ENCODE data around the gene PRKCQ.

The PRKCQ gene

DNA sequence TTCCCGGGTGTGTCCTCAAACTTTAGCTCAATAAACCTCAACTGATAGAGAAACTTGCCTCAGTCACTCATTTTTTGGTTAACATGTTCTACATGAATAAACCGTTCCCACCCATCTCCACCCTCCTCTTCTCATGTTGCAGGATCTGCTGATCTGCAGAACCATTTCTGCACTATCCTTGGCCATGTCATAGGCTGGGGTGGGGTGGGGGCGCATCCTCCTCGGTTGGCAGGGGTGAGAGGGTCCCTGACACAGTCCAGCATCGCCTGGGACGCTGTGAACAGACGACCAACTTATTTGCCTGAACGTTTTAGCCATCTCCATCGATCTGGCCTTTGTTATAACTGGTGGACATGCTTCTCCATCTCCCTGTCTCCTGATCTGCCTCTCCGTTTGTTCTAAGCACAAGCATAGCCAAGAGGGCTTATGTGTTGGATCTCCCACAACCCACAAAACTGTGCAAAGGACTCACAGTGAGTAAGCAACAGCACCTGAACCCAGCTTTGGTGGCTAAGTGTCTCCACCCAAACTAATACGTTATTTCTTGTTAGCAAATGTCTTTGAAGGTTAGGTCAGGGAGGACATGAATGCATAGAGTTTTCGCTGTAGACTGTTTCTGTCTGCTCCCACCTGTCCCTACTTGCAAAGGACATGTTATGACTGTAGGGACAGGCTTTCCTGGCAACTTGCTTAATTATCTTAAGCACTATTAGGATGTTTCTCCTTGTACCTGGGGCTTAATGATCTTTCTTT, 51.7 kb downstream of the PRKCQ start:
- H3K36me3 ChIP-seq (ENCODE audit: control insufficient read depth, insufficient read depth, low read length) = no peaks in the 10 kb centered on the region
- 88 to 95% methylated on average over 10 to 12 of the region's 12 CpGs for WGBS, 2 experiments (ENCODE audit: insufficient coverage in 2 of 2)
- no peak overlapping the region for H3K27ac ChIP-seq (ENCODE audit: low read depth, low read length, severe bottlenecking)
- H3K9me3 ChIP-seq (ENCODE audit: control insufficient read depth, low read length) = no peaks in the 10 kb centered on the region
- H3K4me1 ChIP-seq (ENCODE audit: control insufficient read depth, insufficient read depth, low read length, poor library complexity, severe bottlenecking) = no peaks in the 10 kb centered on the region
- no peak overlapping the region for H3K4me3 ChIP-seq (ENCODE audit: extremely low read depth, insufficient read depth, low read length, poor library complexity, severe bottlenecking)

DNA sequence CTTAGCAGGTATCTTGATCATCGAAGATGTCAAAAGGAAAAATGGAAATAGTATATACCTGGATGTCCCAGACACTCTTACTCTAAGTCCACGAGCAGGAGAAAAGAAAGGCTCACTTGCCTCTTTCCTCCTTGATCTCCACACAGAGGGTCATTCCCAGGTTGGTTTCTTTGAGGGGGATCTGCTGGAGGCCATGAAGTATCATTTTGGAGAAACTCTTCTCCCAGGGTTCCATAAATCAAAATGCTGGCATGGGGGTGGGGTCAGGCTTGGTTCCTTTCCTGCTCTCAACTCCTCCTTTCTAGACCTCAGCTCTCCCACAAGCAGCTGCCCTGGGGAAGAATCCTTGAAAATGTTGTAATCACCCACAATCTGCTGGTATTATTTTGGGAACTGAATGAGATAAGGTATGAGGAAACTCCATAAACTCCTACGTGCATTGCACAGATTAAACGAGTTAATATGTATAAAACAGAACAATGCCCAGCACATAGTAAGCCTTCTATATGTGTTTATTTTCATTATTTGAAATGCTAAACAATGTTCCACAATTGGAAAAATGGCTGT, 54.4 kb downstream of the PRKCQ start:
- Histone ChIP-seq H3K9me3 (ENCODE audit: control insufficient read depth, low read length) (no peaks in the 10 kb centered on the region), H3K4me3 (ENCODE audit: extremely low read depth, insufficient read depth, low read length, poor library complexity, severe bottlenecking) (no peak overlapping the region), H3K27ac (ENCODE audit: low read depth, low read length, severe bottlenecking) (no peak overlapping the region), H3K4me1 (ENCODE audit: control insufficient read depth, insufficient read depth, low read length, poor library complexity, severe bottlenecking) (peaks cover 5% of the 10 kb centered on the region), H3K36me3 (ENCODE audit: control insufficient read depth, insufficient read depth, low read length) (no peaks in the 10 kb centered on the region)
- 92% methylated on average over 2 of the region's 4 CpGs; no CpG with 5 or more reads in 1 of the 2 experiments for WGBS, 2 experiments (ENCODE audit: insufficient coverage in 2 of 2)

DNA sequence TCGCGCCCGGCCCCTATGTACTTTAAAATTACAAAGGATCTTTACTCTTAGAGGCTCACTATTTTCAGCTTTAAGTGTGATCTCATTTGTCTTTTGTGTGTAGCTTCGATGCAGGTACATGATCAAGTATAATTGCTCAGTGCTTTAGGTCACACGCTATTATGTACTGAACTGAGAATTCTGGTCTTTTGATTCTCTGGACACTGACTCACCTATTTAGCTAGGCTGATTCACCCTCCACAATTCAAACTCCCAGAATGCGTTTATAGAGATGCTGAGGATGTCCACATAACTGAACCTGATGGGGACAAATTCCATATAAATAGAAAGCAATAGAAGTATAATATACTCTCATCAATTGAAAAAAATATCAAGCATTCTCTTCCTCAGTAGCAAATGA, 57.8 kb downstream of the PRKCQ start:
- Histone ChIP-seq H3K9me3 (ENCODE audit: control insufficient read depth, low read length) (no peaks in the 10 kb centered on the region), H3K4me1 (ENCODE audit: control insufficient read depth, insufficient read depth, low read length, poor library complexity, severe bottlenecking) (peaks cover 5% of the 10 kb centered on the region), H3K4me3 (ENCODE audit: extremely low read depth, insufficient read depth, low read length, poor library complexity, severe bottlenecking) (no peak overlapping the region), H3K36me3 (ENCODE audit: control insufficient read depth, insufficient read depth, low read length) (no peaks in the 10 kb centered on the region), H3K27ac (ENCODE audit: low read depth, low read length, severe bottlenecking) (no peak overlapping the region)
- WGBS, 2 experiments (ENCODE audit: insufficient coverage in 2 of 2) = 90% methylated on average over 4 of the region's 6 CpGs; no CpG with 5 or more reads in 1 of the 2 experiments

DNA sequence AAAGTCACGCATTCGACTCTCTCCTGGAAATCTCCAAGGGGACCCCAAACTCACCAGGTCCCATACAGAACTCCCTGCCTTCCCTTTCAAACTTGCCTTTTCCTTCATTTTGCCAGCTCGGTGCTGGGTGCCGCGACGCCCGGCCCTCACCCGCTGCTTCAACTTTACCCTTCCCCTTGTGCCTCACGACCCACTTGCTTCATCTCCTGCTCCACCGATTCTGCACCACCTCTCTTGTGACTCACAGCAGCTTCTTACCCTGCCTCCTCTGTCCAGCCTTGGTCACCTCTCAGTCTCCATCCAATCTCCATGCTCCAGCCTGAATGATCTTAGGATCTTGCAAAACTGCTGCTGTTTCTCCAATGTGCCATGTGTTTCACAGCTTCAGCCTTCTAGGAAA, 59.9 kb downstream of the PRKCQ start:
- H3K36me3 ChIP-seq (ENCODE audit: control insufficient read depth, insufficient read depth, low read length) = no peaks in the 10 kb centered on the region
- H3K27ac ChIP-seq (ENCODE audit: low read depth, low read length, severe bottlenecking) = no peak overlapping the region
- H3K4me3 ChIP-seq (ENCODE audit: extremely low read depth, insufficient read depth, low read length, poor library complexity, severe bottlenecking) = no peak overlapping the region
- WGBS, 2 experiments (ENCODE audit: insufficient coverage in 2 of 2) = 95 to 96% methylated on average over 9 to 10 of the region's 10 CpGs
- H3K9me3 ChIP-seq (ENCODE audit: control insufficient read depth, low read length) = no peaks in the 10 kb centered on the region
- peaks cover 5% of the 10 kb centered on the region for H3K4me1 ChIP-seq (ENCODE audit: control insufficient read depth, insufficient read depth, low read length, poor library complexity, severe bottlenecking)

DNA sequence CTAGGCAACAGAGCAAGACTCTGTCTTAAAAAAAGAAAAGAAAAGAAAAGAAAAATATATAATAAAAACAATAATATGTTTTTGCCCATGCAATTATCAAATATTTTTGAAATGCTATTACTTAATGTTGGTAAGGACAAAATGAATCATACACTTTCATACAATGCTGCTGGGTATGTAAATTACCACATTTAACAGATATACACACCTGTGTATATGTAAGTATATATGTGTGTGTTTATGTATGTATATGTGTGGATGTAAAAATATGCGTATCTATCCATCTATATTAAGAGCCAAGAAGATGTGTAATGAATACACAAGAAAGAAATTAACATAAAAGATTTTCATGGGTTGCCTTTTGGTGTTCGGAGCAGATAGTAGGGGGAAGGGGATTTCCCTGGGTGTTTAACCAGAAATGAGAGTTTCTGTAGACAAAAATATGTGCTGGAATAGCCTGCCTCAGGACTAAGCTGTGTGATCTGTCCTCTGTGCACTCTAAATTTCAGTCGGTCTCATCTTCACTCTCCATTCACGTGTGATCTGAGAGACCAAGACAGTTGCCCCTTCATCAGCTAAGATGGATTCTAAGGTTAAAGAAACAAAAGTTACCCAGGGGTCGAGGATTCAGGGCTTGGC, 61.2 kb downstream of the PRKCQ start:
- Histone ChIP-seq H3K9me3 (ENCODE audit: control insufficient read depth, low read length) (no peaks in the 10 kb centered on the region), H3K4me3 (ENCODE audit: extremely low read depth, insufficient read depth, low read length, poor library complexity, severe bottlenecking) (no peak overlapping the region), H3K4me1 (ENCODE audit: control insufficient read depth, insufficient read depth, low read length, poor library complexity, severe bottlenecking) (peaks cover 5% of the 10 kb centered on the region), H3K27ac (ENCODE audit: low read depth, low read length, severe bottlenecking) (no peak overlapping the region), H3K36me3 (ENCODE audit: control insufficient read depth, insufficient read depth, low read length) (no peaks in the 10 kb centered on the region)
- WGBS, 2 experiments (ENCODE audit: insufficient coverage in 2 of 2) = 82 to 93% methylated on average over 3 of the region's 5 CpGs

DNA sequence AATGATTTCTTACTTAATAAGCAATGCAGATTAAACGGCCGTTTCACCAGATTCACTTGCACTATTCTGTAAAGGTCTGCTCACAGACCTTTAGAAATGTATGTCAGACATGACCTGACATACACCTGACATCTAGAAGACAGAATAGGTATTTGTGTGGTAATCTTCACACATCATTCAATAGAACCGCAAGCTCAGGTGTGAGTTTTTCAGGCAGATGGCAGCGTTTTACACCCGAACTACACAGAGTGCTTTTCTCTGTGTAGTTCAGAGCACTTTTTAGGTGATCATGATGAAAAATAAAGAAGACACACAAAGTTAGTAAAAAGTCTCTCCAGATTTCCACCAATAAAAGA, 63.2 kb downstream of the PRKCQ start:
- 53% methylated on average over 2 of the region's 5 CpGs; no CpG with 5 or more reads in 1 of the 2 experiments for WGBS, 2 experiments (ENCODE audit: insufficient coverage in 2 of 2)
- no peaks in the 10 kb centered on the region for H3K36me3 ChIP-seq (ENCODE audit: control insufficient read depth, insufficient read depth, low read length)
- no peak overlapping the region for H3K27ac ChIP-seq (ENCODE audit: low read depth, low read length, severe bottlenecking)
- peaks cover 5% of the 10 kb centered on the region for H3K4me1 ChIP-seq (ENCODE audit: control insufficient read depth, insufficient read depth, low read length, poor library complexity, severe bottlenecking)
- H3K4me3 ChIP-seq (ENCODE audit: extremely low read depth, insufficient read depth, low read length, poor library complexity, severe bottlenecking) = no peak overlapping the region
- H3K9me3 ChIP-seq (ENCODE audit: control insufficient read depth, low read length) = no peaks in the 10 kb centered on the region

DNA sequence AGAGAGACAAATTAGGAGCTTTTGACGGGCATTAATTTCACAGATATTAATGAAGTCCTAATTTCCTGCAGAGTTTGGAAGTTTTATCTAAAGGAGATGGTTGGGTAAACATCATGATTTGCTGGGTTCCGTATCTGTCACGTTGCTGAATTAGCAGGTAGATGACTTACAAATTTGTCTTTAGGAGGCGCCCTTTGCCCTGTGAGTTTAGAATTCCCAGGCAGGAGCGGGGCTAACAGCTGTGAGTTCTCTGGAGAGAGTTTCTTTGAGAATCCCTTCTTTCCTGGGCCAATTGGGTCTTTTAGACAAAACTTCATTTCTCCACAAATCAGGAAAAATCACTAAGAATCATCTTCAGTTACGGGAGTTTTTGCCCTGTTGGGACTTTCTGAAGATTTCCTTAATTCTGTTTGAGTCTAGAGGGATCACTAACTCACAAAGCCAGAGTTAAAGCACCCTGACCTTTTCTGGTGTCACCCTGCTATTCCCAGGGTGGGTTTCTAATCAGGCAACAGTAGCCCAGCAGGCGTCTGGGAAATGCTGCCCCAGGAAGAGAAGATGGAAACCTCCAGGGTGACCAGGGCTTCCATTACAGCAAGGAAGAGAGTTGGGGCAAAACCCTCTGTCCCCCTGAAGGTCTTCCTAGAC, 63.7 kb downstream of the PRKCQ start:
- peaks cover 3% of the 10 kb centered on the region for H3K4me1 ChIP-seq (ENCODE audit: control insufficient read depth, insufficient read depth, low read length, poor library complexity, severe bottlenecking)
- no peak overlapping the region for H3K27ac ChIP-seq (ENCODE audit: low read depth, low read length, severe bottlenecking)
- H3K4me3 ChIP-seq (ENCODE audit: extremely low read depth, insufficient read depth, low read length, poor library complexity, severe bottlenecking) = no peak overlapping the region
- peaks cover 3% of the 10 kb centered on the region for H3K9me3 ChIP-seq (ENCODE audit: control insufficient read depth, low read length)
- no peaks in the 10 kb centered on the region for H3K36me3 ChIP-seq (ENCODE audit: control insufficient read depth, insufficient read depth, low read length)
- WGBS, 2 experiments (ENCODE audit: insufficient coverage in 2 of 2) = 63 to 71% methylated on average over 6 of the region's 7 CpGs

DNA sequence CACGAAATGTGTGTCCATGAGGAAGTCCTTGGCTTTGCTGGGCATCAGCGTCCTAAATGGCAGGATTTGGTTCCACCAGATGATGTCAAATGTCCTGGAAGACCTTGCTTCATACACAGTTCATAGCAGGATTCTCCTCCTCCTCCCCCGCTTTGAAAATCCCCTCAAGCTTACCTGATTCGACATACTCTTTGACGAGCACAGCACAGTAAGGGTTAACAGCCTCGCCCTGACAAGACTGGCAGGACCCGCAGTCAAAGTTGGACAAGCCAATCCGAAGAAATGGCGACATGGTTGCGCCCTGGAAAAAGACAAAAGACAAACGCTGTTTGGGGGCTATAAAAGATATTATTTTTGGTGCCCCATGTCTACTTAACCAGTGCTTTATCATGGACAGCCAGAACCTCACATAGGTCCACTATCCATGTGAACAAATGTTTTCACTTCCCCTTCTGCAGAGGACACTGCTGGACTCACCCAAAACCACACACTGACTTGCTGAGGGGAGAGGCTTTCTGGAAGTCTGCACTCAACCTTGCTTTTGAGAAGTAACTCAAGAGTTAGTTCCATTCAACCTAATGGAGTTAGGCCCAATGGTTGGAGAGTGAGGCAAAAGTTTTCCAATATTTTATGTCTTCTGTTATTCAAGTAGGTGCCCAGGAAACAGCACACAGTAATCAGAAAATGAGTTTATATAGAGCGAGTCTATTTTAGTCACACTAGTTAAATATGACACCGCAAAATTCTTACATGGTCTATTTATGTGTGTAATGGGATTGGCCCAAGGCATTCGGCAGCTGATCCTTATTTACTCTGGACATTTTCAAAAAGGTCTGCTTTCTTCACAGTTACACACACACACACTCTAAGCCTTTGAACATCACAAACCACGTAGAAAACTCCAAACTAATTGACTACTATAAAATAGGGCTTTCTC, 65.0 kb downstream of the PRKCQ start:
- H3K9me3 ChIP-seq (ENCODE audit: control insufficient read depth, low read length) = peaks cover 13% of the 10 kb centered on the region
- no peak overlapping the region for H3K4me3 ChIP-seq (ENCODE audit: extremely low read depth, insufficient read depth, low read length, poor library complexity, severe bottlenecking)
- H3K36me3 ChIP-seq (ENCODE audit: control insufficient read depth, insufficient read depth, low read length) = no peaks in the 10 kb centered on the region
- 87 to 93% methylated on average over 9 of the region's 15 CpGs for WGBS, 2 experiments (ENCODE audit: insufficient coverage in 2 of 2)
- H3K4me1 ChIP-seq (ENCODE audit: control insufficient read depth, insufficient read depth, low read length, poor library complexity, severe bottlenecking) = no peaks in the 10 kb centered on the region
- no peak overlapping the region for H3K27ac ChIP-seq (ENCODE audit: low read depth, low read length, severe bottlenecking)

DNA sequence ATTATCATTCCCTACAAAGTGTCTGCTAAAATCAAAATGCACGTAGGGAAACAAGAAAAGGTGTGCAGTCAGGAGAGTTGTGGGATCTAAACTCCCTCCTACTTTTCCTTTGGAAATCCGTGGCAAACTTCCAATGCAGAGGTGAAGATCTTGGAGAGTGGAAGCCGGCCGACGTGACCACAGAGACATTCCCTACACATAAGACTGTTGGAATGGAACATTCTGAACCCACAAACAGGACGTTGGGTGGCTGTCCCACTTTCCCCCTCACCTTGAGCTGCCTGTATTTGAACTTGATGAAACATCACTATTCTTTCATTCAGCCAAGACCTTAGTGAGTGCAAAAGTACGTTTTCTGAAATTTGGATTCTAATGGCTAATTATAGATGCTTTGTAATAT, 65.9 kb downstream of the PRKCQ start:
- peaks cover 13% of the 10 kb centered on the region for H3K9me3 ChIP-seq (ENCODE audit: control insufficient read depth, low read length)
- no peak overlapping the region for H3K27ac ChIP-seq (ENCODE audit: low read depth, low read length, severe bottlenecking)
- 75% methylated on average over 1 of the region's 7 CpGs; no CpG with 5 or more reads in 1 of the 2 experiments for WGBS, 2 experiments (ENCODE audit: insufficient coverage in 2 of 2)
- no peaks in the 10 kb centered on the region for H3K4me1 ChIP-seq (ENCODE audit: control insufficient read depth, insufficient read depth, low read length, poor library complexity, severe bottlenecking)
- H3K36me3 ChIP-seq (ENCODE audit: control insufficient read depth, insufficient read depth, low read length) = no peaks in the 10 kb centered on the region
- no peak overlapping the region for H3K4me3 ChIP-seq (ENCODE audit: extremely low read depth, insufficient read depth, low read length, poor library complexity, severe bottlenecking)

DNA sequence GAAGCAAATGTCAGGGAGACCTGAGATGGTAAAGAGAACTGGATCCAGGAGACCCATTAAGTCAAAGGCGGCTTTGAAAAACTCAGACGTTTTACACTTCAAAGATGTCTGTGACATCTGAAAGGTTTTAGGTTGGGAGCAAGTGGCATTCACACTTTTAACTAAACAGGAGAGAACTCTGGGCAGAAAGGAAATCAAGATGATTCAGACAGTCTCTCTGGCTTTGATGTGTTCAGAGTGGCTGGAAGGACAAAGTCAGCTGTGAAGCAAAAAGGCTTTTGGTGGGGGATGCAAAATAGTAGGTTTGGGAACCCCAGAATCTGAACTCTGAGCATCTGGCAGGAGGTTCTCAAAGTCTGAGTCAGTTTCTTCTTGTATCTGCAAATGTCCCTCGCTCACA, 66.6 kb downstream of the PRKCQ start:
- no peaks in the 10 kb centered on the region for H3K36me3 ChIP-seq (ENCODE audit: control insufficient read depth, insufficient read depth, low read length)
- H3K4me3 ChIP-seq (ENCODE audit: extremely low read depth, insufficient read depth, low read length, poor library complexity, severe bottlenecking) = no peak overlapping the region
- H3K9me3 ChIP-seq (ENCODE audit: control insufficient read depth, low read length) = peaks cover 13% of the 10 kb centered on the region
- 75 to 78% methylated on average over 2 to 3 of the region's 3 CpGs for WGBS, 2 experiments (ENCODE audit: insufficient coverage in 2 of 2)
- H3K4me1 ChIP-seq (ENCODE audit: control insufficient read depth, insufficient read depth, low read length, poor library complexity, severe bottlenecking) = no peaks in the 10 kb centered on the region
- H3K27ac ChIP-seq (ENCODE audit: low read depth, low read length, severe bottlenecking) = no peak overlapping the region

All from mesodermal cell (in vitro differentiated cells).